Dedifferentiated amniotic fluid mesenchymal stem cell (primary cell): ENCODE measurements around the gene CAND2.
A peak's percentile ranks its signal among the peaks of the same experiment; 100 is the strongest.
"Not testable (repeated sequence)": the region's sequence is repeated elsewhere in the genome, so short reads cannot be mapped to it uniquely, and the experiment has no call there.

Source experiments
- DNase-seq: peaks from one replicate; pipeline ENCODE4 v3.0.0-alpha.2; 2016; ENCODE audit errors: extremely low spot score

Gene CAND2

DNA sequence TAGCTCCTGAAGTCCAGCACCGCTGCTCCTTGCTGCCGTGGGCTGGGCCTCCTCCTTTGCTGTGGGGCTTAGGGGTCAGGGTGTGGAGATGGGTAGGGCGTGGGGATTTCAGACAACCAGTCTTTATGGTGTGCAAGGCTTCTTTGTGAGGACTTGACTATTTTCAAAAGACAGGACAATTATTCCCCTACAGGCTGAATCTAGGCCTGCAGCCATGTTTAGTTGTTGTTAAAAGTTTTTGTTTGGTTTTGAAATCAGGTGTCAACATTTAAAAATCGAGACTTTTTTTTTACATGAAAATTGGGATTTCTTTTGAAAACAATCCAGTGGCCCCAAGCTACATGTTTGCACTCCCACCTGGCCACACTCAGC is 34.3 kb downstream of the CAND2 start:
- no peak for DNase-seq

DNA sequence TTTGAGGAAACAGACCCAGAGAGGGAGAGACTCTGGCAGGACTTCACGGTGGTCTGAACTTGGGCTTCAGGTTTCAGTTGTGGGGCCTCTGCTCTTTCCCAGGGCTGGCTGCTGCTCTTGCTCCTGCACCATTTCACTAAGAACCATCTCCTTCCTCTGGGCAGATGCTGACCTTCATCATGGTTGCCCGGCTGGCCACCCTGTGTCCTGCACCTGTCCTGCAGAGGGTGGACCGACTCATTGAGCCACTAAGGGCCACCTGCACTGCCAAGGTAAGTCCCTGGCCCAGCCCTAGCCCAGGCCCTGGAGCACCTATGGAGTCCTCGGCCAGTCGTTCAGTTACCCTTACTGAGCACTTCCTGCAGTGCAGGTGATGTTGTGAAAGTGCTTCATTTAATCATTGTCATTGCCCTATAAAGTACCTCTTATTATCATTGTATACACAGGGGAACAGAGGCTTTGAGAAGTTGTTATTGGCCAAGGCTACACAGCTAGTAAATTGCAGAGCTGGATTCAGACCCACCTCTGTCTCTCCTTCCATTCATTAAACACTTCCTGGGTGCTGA is 34.9 kb downstream of the CAND2 start:
- no peak for DNase-seq

- DNase-seq = no peak
Observed at GRCh38 chr3:12832350-12833221, 36.1 kb downstream of the CAND2 start.

- DNase-seq = no peak
Observed at GRCh38 chr3:12833222-12834161, 37.0 kb downstream of the CAND2 start.

- no peak for DNase-seq
Observed at GRCh38 chr3:12835052-12835665, 38.7 kb downstream of the CAND2 start.

DNA sequence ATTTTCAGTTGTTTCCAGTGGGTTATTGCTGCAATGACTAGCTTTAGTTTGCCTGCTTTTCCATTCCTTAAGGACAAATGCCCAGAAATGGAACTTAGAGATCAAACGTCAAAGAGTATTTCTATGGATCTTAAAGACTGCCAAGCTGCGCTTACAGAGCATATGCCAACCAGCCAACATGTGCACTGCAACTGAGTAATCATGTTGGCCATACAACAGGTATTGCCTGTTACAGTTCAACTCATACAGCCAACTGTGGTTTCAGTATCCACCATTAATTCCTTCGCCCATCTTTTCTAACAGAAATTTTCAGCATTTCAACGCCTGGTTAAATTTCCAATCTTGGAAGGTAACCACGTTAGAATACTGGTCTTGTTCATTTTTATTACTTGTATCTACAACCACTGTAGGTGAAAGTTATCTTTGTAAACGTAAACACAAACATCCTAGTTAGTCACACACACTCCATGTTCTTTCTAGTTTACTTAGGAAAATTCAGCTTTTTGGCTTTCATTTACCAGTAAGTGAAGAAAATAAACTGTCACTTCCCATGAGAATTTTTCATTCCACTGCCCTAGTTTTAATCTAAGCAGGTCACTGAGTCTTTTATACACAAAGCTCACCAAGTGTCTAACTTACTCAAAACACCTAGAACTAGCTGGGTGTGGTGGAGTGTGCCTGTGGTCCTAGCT is 41.0 kb downstream of the CAND2 start:
- DNase-seq = no peak

GRCh38 chr3:12838179-12838965 is 41.9 kb downstream of the CAND2 start:
- DNase-seq = no peak

GRCh38 chr3:12839156-12839946 is 42.9 kb downstream of the CAND2 start:
- no peak for DNase-seq

- DNase-seq = not testable (repeated sequence)
Observed at GRCh38 chr3:12840148-12840547, 43.7 kb downstream of the CAND2 start.

GRCh38 chr3:12840591-12841148 is 44.2 kb downstream of the CAND2 start:
- no peak for DNase-seq

DNA sequence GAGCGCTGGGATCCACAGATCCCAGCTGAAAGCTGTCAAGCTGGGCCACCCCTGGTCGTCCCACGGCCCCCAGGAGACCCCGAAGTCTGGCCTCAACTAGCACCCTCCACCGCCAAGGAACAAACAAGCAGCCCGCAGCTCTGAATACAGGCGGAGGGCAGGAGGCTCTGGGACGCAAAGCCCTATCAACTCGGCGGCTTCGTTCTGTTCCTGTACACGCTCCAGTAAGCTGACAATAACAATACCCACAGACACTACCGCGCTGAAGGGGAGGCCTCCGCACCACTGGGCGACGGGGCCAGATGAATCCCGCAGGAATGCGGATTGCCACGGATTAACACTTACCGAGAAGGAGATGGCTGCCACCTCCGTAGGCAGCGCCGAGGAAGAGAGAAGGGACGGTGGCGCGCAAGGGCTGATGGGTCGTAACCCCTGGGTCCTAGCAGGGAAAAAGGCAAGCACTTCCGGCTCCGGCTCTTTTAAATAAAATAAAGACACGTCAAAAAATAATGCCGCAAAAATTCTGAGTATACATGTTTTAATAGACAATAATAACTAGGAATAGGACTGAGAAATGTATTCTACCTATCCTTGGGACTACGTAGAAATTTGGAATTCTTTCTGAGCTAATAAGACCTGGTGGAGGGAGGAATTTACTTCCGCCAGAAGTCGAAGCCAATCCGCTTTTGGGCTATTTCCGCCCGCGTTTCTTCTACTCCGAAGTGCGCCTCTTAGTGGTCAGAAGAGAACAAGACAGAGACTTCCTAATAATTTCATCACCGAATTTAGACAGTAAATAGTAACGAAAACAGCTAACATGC is 44.9 kb downstream of the CAND2 start, which contains the start of gene RPL32:
RPL32 (minus strand) TSS at position 417 of the 821 bp plus-strand sequence. CDS start 1,328 bp downstream, outside the sequence.
- peak; percentile 98 for DNase-seq

DNA sequence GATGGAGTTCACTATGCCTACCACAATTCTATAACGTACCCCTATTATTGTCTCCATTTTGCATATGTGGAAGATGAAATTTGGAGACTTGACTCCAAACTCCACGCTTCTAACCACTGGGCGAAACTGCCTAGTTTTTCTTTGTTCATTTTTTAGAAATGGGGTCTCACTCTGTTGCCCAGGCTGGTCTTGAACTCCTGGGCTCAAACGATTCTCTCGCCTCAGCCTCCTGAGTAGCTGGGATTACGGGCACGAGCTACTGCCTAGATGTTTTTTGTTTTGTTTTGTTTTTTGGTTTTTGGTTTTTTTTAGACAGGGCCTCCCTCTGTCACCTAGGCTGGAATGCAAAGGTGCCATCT is 45.5 kb downstream of the CAND2 start:
- DNase-seq = no peak

GRCh38 chr3:12842469-12842868 is 46.0 kb downstream of the CAND2 start:
- no peak for DNase-seq

DNA sequence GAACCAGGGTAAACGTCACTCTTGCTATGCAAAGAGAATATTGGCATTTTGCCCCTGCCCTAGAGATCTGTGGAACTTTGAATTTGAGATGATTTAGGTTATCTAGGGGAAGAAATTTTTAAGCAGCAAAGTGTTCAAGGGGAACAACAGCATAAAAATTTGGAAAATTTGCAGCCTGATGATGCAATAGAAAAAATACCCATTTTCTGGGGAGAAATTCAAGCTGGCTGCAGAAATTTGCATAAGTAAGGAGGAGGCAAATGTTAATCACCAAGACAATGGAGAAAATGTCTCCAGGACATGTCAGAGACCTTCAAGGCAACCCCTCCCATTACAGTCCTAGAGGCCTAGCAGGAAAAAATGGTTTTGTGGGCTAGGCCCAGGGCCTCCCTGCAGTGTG is 49.3 kb downstream of the CAND2 start:
- no peak for DNase-seq

DNA sequence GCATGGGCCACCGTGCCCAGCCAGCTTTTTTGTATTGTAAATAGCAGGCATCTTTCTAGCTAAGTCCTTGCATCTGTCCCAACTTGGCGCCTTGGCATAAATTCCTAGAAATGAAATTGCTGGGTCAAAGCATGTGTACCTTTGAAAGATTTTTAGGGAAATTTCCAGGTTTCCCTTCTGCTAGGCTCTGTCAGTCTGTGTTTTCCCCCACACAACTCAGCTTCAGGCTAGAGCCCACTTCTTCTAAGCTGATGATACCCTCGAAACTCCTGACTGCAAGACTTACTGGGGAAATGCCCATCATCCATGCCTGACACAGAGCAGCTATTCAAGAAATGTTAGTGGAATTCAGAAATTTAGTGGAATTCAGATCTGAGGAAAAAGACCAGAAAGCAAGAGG is 55.7 kb downstream of the CAND2 start:
- no peak for DNase-seq

DNA sequence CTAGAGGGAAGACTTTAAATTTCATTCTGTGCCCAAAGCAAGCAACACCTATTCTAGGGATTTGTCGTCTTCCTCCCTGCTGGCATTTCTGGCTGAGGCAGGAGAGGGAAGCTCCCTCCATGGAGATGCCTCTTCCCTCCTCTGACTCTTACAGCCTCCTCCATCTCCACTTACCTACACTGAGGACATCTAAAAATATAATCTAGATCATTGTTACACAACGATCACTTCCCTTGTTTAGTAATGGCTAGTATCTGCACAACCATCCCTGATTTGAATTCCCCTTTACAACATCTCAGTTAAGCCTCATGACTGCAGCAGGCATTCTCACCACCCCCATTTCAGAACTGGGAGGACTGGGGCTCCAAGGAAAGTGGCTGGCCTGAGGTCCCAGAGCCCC is 57.4 kb downstream of the CAND2 start:
- DNase-seq = not testable (repeated sequence)

DNA sequence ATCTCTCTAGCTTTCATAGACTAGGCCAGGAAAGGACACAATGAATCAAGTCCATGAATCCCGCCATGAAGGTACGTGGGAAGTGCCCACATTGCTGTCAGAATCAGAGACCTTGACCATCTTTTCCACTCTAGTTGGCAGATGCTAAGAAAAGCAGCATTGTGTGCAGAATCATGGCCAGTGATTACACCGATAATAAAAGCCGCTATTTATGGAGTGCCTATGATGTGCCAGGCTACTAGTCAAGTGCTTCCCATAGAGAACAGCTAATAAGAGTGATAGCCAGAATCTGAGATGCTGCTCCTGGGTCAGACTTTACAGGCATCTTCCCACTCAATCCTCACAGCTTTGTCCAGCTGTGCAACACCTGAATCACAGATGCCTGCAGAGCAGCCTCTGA is 58.1 kb downstream of the CAND2 start:
- no peak for DNase-seq

GRCh38 chr3:12856626-12857025 is 60.1 kb downstream of the CAND2 start:
- DNase-seq = no peak
